HG03025 (cell line): ENCODE measurements around the gene ZNF839.
"Not testable (repeated sequence)": the region's sequence is repeated elsewhere in the genome, so short reads cannot be mapped to it uniquely, and the experiment has no call there.

Experiments
- ATAC-seq: cut with Tn5 transposase; IDR thresholded peaks from one replicate; pipeline ENCODE4 v1.9.1; 2021; ENCODE audit warnings: mild to moderate bottlenecking, moderate library complexity; ENCODE audit not compliant: unreplicated experiment, low FRiP score

ZNF839 gene

DNA sequence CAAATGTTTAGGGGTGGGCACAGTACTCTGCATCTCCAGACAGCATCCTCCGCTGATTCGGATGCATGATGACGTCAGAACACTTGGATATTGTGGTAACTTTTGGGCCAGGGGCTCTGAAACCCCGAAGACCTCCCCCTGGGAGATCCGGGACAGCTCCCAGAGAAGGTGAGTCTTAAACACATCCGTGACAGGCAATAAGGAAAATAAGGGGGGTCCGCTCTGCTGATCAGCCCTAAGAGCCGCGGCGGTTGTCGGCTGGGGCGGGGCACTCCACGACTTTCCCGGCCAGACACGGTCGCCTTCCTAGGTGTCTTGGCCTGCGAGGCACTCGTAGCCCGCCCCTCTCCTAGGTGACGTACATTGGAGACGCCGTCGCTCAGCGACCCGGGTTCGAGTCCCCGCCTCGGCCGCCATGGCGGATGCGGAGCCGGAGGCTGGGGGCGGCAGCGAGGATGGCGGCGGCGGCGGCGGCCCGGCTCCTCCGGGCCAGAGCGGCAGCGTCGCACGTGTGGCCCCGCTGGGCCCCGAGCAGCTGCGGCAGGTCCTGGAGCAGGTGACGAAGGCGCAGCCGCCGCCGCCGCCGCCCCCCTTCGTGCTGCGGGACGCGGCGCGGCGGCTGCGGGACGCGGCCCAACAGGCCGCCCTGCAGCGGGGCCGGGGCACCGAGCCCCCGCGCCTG, at the start of gene ZNF839:
Gene ZNF839, plus strand, starts transcription at position 396 of the 682 bp plus-strand sequence. Its CDS starts 20 bp downstream, at position 416.
- ATAC-seq = peak; percentile 40

DNA sequence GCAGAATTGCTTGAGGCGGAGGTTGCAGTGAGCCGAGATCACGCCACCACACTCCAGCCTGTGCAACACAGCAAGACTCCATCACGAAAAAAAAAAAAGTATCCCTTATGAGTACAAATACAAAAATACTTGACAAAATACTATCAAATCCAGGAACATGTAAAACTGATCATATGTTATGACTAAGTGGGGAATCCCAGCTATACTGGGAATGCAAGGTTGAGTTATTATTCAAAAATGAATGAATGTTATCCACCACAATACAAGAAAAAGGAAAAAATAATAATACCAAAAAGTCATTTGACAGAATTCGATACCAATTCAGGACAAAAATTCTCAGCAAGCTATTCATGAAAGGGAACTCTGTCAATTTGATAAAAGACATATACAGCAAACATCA, 47.2 kb upstream of the ZNF839 start:
- no peak for ATAC-seq

DNA sequence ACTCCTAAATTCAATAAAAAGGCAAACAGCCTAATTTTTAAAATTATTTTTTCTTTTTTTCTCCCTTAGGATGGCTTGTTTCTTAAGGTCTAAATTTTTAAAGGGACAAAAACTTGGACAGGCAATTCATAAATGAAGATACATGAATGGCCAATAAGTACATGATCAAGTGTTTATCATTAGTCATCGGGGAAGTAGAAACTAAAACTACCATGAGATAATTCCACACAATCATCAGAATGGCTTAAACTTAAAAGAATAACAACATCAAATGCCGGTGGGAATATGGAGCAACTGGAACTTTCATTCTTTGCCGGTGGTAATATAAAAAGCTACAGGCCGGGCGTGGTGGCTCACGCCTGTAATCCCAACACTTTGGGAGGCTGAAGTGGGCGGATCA, 43.7 kb upstream of the ZNF839 start:
- no peak for ATAC-seq

DNA sequence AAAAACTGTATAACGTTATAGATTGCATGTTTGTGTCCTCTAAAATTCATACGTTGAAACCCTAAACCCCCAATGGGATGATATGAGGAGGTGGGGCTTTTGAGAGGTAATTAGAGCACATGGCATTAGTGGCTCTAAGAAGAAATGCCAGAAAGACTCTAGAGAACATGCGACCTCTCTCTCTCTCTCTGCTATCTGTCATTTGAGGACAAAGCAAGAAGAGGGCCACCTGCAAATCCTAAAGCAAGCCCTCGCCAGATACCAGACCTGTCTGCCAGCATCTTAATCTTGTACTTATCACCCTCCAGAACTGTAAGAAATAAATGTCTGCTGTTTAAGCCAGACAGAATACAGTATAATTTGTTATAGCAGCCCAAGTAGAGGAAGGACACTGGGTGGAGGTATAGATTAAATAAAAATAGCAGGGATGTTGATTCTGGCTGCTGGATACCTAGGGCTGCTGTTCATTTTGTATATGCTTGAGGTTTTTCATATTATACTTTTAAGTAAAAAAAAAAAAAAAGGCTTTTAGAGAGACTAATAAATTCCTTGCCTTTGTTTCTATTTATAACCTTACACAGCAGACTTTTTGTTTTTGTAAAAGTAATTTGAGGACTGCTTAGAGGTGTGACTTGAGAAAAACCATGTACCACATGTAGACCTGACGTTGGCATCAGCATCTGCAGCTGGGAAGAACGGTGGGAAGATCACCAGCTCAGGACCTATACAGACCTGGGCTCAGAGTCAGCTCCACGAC, 41.5 kb upstream of the ZNF839 start:
- no peak for ATAC-seq

DNA sequence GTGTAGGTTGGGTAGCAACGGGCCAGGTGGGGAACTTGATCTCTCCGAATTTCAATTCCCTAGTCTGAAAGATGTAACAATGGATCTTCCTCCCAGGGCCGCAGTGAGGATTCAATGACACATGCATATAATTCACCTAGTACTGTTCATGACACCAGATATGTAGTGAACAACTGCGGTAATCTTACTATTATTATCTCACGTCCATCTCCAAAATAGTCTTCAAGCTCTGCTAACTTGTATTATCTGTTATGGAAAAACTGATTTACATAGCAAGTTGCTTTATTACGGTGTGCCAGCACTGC, 41.0 kb upstream of the ZNF839 start:
- no peak for ATAC-seq

DNA sequence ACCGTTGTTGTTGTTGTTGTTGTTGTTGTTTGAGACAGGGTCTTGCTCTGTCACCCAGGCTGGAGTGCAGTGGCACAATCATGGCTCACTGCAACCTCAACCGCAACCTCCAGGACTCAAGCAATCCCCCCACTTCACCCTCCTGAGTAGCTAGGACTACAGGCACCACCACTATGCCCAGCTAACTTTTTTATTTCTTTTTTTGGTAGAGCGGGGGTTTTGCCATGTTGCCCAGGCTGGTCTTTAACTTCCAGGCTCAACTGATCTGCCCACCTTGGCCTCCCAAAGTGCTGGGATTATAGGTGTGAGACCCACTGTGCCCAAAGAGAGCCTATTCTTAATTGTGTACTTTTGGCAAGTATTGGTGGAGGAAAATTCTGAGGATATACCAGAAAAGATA, 40.3 kb upstream of the ZNF839 start:
- no peak for ATAC-seq

DNA sequence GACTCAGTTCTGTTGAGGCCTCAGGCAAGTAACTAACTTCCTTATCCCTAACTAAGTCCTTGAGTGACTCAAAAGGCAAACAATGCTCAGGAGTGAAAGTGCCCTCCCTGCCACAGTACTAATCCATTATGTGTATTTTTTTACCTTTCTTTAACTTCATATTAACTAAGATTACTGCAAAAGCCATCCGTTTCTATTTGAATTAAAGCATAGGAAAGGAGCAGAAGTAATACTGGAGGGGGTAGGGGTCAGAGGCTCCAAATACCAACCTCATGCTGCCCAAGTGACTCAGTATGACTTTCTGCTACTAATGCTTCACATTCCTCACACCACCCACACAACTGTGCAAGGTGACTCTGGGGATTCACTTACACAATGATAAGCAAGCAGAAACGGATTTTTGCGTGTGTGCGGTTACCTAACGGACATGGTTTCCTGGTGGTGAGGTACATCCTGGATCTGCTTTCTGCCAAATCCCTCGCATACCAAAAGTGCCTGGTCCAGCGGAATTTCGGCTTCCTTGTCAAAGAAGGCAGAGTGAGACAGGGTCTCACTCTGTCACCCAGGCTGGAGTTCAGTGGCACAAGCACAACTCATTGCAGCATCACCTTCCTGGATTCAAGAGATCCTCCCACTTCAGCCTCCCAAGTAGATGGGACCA, 39.7 kb upstream of the ZNF839 start:
- no peak for ATAC-seq

DNA sequence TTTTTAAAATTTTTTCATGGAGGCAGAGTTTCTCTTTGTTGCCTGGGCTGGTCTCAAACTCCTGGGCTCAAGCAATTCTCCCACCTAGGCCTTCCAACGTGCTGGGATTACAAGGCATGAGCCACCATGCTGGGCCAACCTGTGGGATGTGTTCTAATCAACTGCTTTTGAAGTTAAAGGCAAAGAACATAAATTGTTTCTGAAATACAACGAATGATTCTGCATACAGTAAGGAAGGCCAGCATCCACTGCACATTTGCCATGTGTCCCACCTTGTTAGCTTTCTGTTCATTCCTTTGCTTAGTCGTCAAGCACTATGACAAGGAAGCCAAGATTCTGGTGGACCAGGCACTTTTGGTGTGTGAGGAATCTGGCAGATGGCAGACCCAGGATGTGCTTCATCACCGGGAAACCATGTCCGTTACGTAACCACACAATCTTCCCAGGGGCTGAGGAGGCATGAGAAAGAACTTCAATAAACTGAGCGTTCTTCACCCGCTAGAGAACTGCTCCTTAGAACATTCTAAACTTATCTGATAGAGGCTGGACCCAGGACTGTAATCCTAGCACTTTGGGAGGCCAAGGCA, 39.1 kb upstream of the ZNF839 start:
- no peak for ATAC-seq

DNA sequence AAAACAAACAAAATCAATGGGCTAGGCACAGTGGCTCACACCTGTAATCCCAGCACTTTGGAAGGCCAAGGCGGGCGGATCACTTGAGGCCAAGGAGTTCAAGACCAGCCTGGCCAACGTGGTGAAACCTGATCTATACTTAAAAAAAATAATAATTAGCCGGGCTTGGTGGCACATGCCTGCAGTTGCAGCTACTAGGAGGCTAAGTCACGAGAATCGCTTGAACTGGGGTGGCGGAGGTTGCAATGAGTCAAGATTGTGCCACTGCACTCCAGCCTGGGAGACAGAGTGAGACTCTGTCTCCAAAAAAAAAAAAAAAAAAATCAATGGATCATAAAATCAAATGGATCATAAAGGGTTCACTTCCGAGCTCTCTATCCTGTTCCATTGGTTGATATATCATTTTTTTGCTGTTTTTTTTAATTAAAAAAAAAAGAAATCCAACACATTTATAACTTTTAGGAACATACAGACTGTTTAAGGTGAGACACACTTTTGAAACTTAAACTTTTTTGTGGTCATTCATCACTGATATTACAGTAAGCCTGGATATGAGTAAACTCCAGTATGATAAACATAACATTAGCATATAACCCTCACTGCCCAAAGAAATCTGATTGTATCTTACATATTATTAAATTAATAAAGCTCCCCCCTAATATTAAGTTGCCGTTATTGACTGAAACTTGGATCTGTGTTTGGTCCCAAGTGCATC, 36.6 kb upstream of the ZNF839 start:
- ATAC-seq = no peak

DNA sequence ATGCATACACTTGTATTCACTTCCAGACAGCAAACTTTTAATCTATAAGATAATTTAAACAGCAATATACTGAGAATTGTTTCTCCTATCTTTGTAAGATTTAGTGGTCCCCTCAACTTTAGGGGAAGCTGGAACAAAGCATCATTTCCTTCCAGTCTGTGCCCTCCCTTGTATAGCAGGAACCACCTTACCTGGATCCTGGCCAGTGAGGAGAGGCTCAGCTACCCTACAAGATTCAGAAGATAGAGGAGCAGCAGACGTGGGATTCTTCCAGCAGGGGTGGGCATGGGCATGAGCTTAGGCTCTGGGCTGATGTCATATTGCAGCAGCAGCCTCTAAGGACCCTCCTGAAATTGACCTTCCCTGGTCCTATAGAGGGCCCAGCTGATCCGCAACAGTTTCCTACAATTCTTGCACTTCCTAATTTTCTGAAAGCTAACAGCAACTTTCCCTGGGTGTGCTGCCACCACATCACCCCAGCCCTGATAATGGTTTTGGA, 35.9 kb upstream of the ZNF839 start:
- ATAC-seq = no peak

DNA sequence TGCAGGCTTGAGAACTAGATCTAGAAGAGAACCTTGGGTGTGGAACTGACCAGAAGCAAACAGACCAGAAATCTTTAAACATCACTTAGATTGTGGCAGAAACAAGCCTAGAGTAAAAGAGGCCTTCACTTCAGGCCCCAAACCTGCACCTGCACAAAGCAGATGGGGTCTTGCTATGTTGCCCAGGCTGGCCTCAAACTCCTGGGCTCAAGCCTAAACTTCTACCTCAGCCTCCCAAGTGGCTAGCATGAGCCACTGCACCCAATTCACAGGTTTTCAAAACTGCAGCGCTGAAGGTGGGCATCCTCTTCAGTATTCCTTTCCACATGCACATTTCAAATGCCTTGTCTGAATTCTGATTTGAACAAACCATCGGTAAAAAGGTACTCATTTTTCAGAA, 34.4 kb upstream of the ZNF839 start:
- ATAC-seq = no peak

DNA sequence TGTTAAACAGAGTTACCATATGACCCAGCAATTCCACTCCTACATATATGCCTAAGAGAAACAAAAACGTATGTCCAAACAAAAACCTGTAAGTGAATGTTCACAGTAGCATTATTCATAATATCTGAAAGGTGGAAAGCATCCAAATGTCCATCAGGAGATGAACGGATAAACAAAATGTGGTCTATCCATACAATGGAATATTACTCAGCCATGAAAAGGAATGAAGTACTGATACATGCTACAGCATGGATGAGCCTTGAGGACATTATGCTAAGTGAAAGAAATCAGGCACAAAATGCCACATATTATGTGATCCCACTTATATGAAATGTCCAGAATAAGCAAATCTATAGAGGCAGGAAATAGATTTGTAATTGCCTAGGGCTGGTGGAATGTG, 31.4 kb upstream of the ZNF839 start:
- no peak for ATAC-seq

DNA sequence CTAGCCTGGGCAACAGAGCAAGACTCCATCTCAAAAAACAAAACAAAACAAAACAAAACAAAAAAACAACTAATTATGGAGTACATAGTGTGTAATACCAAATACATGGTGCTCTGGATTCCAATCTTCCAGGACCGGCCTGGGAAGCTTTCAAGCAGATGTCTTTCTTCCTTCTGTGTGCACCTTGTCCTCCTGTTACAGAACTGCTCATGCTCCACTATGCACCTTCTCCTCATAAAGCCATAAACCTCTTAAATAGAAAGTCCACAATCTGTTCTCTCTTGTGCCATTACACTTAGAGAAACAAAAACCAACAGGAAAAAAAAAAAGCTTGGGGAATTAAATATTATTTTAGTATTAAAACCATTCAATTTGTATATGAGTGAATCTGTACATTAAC, 27.1 kb upstream of the ZNF839 start:
- no peak for ATAC-seq

DNA sequence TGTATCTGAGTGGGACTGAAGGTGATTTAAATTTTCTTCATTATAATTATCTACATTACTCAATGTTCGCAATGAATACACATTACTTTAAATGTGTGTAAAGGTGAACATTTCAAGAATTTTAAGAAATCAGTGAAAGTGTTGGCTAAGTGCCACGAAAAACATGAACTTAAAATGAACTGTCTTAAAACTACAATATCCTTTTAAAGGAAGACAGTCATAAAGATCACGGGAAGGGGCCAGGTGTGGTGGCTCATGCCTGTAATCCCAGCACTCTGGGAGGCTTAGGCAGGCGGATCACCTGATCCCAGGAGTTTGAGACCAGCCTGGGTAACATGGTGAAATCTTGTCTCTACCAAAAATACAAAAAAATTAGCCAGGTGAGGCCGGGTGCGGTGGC, 25.8 kb upstream of the ZNF839 start:
- ATAC-seq = no peak

DNA sequence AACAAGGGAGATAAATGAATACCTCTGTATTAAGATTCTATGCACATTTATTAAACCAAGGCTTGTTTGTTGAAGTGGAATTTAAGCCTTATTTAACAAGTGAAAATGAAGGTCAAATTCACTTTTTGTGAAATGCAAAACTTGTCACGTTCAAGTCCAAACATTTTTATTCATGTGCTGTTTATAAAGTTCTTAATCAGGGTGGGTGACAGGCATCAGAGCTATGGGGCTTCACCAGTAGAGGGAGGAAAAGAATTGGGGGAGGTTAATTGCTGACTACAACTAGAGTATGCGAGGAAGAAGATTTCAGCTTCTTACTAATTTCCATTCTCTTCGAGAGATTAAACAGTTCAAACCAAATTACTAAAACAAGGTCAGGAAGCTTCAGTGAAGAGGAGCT, 24.3 kb upstream of the ZNF839 start:
- ATAC-seq = no peak

DNA sequence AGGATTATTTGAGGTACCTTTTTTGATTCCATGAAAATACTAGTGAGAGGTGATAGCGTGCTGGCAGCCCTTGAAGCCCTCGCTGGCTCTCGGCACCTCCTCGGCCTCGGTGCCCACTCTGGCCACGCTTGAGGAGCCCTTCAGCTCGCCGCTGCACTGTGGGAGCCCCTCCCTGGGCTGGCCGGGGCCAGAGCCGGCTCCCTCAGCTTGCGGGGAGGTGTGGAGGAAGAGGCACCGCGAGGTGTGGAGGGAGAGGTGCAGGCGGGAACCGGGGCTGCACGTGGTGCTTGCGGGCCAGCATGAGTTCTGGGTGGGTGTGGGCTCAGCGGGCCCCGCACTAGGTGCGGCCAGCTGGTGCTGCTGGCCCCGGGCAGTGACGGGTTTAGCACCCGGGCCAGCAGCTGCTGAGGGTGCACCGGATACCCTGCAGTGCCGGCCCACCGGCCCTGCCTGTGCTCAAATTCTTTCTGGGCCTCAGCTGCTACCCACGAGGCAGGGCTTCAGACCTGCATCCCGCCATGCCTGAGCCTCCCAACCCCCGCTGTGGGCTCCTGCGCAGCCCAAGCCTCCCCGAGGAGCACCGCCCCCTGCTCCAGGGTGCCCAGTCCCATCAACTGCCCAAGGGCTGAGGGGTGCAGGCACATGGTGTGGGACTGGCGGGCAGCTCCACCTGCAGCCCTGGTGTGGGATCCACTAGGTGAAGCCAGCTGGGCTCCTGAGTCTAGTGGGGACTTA, 21.9 kb upstream of the ZNF839 start:
- no peak for ATAC-seq

DNA sequence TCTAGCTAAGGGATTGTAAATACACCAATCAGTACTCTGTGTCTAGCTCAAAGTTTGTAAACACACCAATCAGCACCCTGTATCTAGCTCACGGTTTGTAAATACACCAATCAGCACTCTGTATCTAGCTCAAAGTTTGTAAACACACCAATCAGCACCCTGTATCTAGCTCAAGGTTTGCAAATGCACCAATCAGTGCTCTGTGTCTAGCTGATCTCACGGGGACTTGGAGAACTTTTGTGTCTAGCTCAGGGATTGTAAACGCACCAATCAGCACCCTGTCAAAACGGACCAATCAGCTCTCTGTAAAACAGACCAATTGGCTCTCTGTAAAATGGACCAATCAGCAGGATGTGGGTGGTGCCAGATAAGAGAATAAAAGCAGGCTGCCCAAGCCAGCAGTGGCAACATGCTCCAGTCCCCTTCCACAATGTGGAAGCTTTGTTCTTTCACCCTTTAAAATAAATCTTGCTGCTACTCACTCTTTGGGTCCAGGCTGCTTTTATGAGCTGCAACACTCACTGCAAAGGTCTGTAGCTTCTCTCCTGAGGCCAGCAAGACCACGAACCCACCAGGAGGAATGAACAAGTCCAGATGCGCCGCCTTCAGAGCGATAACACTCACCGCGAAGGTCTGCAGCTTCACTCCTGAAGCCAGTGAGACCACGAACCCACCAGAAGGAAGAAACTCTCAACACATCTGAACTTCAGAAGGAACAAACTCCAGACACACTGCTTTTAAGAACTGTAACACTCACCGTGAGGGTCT, 21.1 kb upstream of the ZNF839 start:
- not testable (repeated sequence) for ATAC-seq

DNA sequence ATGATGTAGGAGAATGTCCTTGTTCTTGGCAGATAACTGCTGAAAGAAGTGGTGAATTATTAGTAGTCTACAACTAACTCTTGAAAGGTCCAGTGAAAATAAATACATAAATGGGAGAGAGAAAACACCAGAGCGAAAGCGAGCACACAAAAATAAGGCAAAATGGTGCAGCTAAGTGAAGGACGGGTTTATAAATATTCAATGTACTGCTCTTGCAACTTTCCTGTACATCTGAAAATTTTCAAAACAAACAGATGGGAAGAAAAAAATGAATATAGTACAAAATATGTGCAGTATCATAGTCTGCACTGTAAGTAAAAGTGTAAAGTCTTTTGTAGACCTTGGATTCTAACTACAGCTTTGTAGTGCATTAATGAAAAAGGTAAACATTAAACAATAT, 15.9 kb upstream of the ZNF839 start:
- ATAC-seq = no peak
